Activated CD8-positive, alpha-beta memory T cell treated with anti-CD3 and anti-CD28 coated beads for 36 hours (primary cell): ENCODE data around the gene CLASP2. TPM values are rescaled to one million over a fixed set of nuclear protein-coding genes. Genes with fewer than 3 reads are reported as not detected.
"Not testable (repeated sequence)": the region's sequence is repeated elsewhere in the genome, so short reads cannot be mapped to it uniquely, and the experiment has no call there.

ENCODE experiments used
- CTCF ChIA-PET: fragments of 350-600 bp; sonication (Branson Sonifier 250); formaldehyde crosslinking; loops from one replicate; lab custom pipeline; 2021; ENCODE audit warnings: antibody characterized with exemption; lab: Charles Lee
- POLR2A ChIA-PET: fragments of 350-600 bp; sonication (Branson Sonifier 250); formaldehyde crosslinking; loops from one replicate; lab custom pipeline; 2021; ENCODE audit warnings: antibody characterized with exemption; lab: Charles Lee
- total RNA-seq, 2 experiments: library from RNA; stranded (reverse); gene quantifications; one replicate each; pipeline ENCODE4 v1.2.3, GENCODE V29; 2021

Gene CLASP2
- total RNA-seq, 2 experiments from 2014 or later, result 39.0 to 45.5 TPM

GRCh38 chr3:33699275-33699674, 18.8 kb downstream of the CLASP2 start:
- CTCF ChIA-PET, result no interaction called here

DNA sequence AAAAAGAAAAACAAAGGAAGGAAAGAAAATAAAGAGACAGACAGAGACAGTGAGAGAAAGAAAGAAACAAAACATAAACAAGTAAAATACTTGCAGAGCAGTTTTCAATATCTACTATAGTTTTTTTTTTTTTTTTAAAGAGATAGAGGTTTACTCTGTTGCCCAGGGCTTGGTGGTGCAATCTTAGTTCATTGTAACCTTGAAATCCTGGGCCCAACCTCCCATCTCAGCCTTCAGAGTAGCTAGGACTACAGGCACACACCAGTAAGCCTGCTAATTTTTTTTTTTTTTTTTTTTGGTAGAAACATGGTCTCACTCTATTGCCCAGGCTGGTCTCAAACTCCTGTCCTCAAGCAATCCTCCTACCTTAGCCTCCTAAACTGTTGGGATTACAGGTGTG, 23.1 kb downstream of the CLASP2 start:
- CTCF ChIA-PET, result interaction anchor here (0.7 kb wide), 2 partner anchors 29 to 310 kb away, joined by 3 to 4 read pairs; no protein-coding TSS in a partner anchor
- POLR2A ChIA-PET, result interaction anchor here (0.6 kb wide), 1 partner anchor 283 kb away, joined by 7 read pairs; no protein-coding TSS in a partner anchor

More at GRCh38 chr3:33699275-33699674, 18.8 kb downstream of the CLASP2 start:
- POLR2A ChIA-PET, result no interaction called here

- ChIA-PET CTCF (no interaction called here), POLR2A (no interaction called here)
These were observed 27.7 kb downstream of the CLASP2 start for GRCh38 chr3:33690341-33690740.

- ChIA-PET CTCF (no interaction called here), POLR2A (no interaction called here)
These were observed 30.5 kb downstream of the CLASP2 start for GRCh38 chr3:33687406-33688010.

DNA sequence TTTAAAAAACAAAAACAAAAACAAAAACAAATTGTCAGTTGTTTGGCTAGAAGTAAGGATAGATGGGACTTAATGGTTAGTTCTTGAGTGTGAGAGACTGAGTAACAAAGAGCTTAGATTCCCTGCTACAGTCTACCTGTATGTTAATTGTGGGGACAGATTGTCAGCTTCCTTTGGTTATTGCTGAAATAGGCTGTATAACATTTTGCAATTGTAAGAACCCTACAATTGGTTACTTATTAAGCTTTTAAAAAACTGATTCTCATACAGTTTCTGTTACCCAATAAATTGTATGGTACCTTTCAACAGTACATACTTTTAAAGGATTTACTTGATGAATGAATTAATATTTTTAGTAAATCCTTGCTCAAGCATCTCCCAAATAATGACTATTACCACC, 35.3 kb downstream of the CLASP2 start:
- CTCF ChIA-PET, result no interaction called here
- POLR2A ChIA-PET, result no interaction called here

GRCh38 chr3:33681667-33682066, 36.4 kb downstream of the CLASP2 start:
- POLR2A ChIA-PET, result no interaction called here
- CTCF ChIA-PET, result interaction anchor here (1.0 kb wide), 1 partner anchor 106 kb away, joined by 4 read pairs; no protein-coding TSS in a partner anchor

- CTCF ChIA-PET, result no interaction called here
- POLR2A ChIA-PET, result no interaction called here
These were observed 40.0 kb downstream of the CLASP2 start for GRCh38 chr3:33678073-33678472.

DNA sequence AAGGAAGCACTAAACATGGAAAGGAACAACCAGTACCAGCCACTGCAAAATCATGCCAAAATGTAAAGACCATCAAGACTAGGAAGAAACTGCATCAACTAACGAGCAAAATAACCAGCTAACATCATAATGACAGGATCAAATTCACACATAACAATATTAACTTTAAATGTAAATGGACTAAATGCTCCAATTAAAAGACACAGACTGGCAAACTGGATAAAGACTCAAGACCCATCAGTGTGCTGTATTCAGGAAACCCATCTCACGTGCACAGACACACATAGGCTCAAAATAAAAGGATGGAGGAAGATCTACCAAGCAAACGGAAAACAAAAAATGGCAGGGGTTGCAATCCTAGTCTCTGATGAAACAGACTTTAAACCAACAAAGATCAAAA, 44.6 kb downstream of the CLASP2 start:
- CTCF ChIA-PET, result not testable (repeated sequence)

DNA sequence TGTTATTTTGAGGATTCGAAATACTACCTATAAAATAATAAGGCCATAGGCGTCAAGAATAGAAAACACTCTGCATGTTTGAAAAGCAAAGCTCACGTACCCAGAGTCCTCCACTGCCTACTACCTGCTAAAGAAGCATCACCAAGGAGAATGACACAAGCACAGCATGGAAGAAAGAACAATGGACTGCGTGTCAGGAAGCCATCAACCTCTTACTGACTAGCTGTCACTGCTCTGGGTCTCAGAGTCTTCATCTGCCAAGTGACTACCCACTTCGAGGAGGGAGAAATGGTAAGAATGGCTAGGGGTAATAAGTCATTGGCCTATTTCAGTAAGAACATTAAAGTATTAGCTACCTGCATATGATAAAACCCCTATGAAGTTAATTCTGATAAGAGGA, 49.4 kb downstream of the CLASP2 start:
- POLR2A ChIA-PET, result no interaction called here
- CTCF ChIA-PET, result no interaction called here

More for the DNA sequence above, 44.6 kb downstream of the CLASP2 start:
- POLR2A ChIA-PET, result not testable (repeated sequence)

DNA sequence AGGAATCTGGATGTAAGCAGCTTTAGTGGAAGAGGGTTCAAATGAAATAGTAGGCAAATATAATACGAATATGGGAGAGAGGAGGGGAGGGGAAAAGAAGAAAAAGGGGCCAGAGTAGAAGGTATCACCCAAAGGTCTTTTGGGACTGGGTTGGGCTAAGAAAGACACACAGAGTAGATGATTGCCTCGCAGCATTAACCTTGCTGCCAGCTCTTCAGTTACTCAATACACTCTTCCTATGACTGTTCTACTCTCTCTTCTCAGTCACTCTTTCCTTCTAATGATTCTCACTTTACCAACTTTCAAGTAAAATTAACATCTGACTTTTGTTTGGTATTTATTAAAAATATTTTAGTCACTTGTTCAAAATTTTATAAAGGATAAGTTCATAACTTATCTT, 52.8 kb downstream of the CLASP2 start:
- ChIA-PET POLR2A (no interaction called here), CTCF (interaction anchor here (0.5 kb wide), 1 partner anchor 29 kb away, joined by 4 read pairs; no protein-coding TSS in a partner anchor)

DNA sequence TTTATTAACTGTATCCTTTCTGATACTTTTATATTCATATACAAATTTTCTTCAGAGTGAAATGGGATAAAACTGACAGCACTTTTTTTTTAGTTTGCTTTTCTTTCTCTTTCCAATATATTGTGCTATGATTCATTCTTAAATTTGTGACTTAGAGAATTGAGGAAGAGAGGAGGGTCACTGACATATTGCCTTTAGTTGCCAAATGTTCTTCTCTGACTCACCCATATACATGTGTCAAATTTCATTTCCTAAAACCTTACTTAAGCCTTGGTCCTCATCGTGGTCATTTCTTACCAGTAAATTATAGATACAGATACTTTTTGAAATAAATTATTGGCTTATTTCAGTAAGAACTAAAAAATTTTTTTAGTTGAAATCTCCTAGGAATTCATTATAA, 53.9 kb downstream of the CLASP2 start:
- CTCF ChIA-PET, result no interaction called here
- POLR2A ChIA-PET, result no interaction called here

DNA sequence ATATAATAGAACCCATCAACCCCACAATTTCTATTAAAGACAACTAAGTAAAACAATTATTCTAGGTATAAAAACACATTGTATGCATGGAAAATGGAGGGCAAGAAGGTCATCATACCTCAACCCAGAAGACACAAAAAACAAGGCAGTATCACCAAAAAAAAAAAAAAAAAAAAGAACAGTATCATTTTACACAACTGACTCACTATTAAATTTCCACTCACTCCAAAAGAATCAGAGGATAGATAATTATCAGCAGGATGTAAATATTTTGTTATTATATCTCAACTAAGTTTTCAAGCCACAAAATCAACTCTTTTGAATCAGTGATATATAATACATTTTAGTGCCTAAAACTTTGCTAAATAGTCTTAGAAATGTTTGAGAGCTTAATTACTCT, 55.0 kb downstream of the CLASP2 start:
- POLR2A ChIA-PET, result no interaction called here

GRCh38 chr3:33659856-33660434, 58.1 kb downstream of the CLASP2 start:
- POLR2A ChIA-PET, result no interaction called here
- CTCF ChIA-PET, result no interaction called here

More for the DNA sequence above, 55.0 kb downstream of the CLASP2 start:
- CTCF ChIA-PET, result no interaction called here

- CTCF ChIA-PET, result interaction anchor here (0.6 kb wide), 1 partner anchor 52 kb away, joined by 3 read pairs; no protein-coding TSS in a partner anchor
- POLR2A ChIA-PET, result no interaction called here
These were observed 58.8 kb downstream of the CLASP2 start for GRCh38 chr3:33658991-33659848.

GRCh38 chr3:33658621-33658990, 59.4 kb downstream of the CLASP2 start:
- CTCF ChIA-PET, result interaction anchor here (0.6 kb wide), 1 partner anchor 53 kb away, joined by 3 read pairs; no protein-coding TSS in a partner anchor
- POLR2A ChIA-PET, result no interaction called here

DNA sequence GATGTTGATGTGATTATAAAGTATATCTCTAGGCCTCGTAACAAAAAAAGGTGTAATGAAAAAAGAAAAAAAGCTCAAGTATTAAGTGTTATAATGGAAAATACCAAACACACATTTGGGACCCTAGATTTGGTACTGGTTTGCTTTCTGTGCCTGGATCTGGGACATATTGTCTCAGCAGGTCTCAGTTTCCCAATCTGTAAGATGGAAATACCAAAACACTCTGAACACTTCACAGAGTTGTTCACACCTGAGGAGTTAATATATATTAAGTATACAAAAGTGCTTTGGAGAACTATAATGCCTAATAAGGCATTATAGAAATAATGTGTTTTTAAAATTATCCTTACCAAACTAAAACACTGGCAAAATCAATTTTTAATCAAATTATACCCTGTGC, 60.0 kb downstream of the CLASP2 start:
- ChIA-PET CTCF (no interaction called here), POLR2A (no interaction called here)

- CTCF ChIA-PET, result no interaction called here
- POLR2A ChIA-PET, result no interaction called here
These were observed 65.3 kb downstream of the CLASP2 start for GRCh38 chr3:33652736-33653135.

GRCh38 chr3:33651101-33651500, 67.0 kb downstream of the CLASP2 start:
- CTCF ChIA-PET, POLR2A ChIA-PET: not testable (repeated sequence)

GRCh38 chr3:33650495-33650894, 67.6 kb downstream of the CLASP2 start:
- POLR2A ChIA-PET, result no interaction called here
- CTCF ChIA-PET, result no interaction called here

- POLR2A ChIA-PET, result no interaction called here
These were observed 69.3 kb downstream of the CLASP2 start for GRCh38 chr3:33648793-33649192.

More at GRCh38 chr3:33648793-33649192, 69.3 kb downstream of the CLASP2 start:
- CTCF ChIA-PET, result no interaction called here
